Activated T-cell treated with anti-CD3 and anti-CD28 coated beads, Interleukin-2, amount 50 U/mL, for 1 hour (primary cell): ENCODE data around the gene GALNT14.

ENCODE experiments used
- DNase-seq: peaks from one replicate; pipeline ENCODE4 v3.0.0-alpha.2; 2020

GALNT14 gene

DNA sequence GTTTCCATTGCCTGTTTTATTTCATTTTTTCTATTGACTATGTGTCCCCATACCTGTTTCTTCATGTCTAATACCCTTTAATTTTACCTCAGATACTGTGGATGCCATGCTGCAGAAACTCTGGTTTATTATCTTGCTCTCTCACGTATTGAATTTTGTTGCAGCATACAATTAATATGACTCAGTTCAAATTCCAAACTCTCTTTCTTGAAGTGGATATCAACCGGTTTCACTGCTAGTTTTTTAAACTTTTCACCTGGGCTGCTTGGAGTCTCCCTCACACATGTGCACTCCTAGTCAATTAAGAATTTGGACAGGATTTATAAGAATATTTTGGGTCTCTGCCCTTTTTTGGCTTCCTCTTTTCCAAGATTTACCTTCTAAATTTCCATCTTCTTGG is 260.4 kb downstream of the GALNT14 start:
- DNase-seq = no peak

GRCh38 chr2:30872797-30873196 is 265.4 kb downstream of the GALNT14 start:
- DNase-seq = no peak

DNA sequence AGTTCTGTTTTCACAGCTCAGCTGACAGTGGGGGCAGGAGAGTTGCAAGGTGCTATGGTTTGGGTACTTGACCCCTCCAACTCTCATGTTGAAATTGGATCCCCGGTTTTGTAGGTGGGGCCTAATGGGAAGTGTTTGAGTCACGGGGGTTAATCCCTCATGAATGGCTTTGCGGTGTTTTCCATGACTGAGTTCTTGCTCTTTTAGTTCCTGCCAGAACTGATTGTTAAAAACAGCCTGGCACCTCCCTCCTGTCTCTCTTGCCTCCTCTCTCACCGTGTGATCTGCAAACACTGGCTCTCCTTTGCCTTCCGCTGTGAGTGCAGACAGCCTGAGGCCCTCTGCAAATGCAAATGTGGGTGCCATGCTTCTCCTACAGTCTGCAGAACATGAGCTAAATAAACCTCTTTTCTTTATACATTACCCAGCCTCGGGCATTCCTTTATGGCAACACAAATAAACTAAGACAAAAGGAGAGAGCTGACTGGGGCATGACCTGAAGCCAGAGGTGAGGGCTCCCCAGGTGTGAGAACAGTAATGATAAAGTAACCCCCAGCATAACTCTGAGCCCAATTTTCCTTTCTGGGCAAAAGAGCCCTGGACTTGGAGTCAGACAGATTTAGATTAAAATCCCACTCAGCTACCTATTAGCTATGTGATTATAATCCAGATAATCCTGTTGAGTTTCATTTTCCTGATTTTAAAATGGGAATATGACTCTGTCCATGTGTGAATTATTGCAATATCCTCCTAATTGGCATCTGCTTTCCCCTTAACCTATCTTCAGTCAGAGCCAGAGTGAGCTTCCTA is 266.1 kb downstream of the GALNT14 start:
- no peak for DNase-seq

- DNase-seq = no peak
Observed at GRCh38 chr2:30871440-30871839, 266.8 kb downstream of the GALNT14 start.

- no peak for DNase-seq
Observed at GRCh38 chr2:30869988-30870387, 268.3 kb downstream of the GALNT14 start.

DNA sequence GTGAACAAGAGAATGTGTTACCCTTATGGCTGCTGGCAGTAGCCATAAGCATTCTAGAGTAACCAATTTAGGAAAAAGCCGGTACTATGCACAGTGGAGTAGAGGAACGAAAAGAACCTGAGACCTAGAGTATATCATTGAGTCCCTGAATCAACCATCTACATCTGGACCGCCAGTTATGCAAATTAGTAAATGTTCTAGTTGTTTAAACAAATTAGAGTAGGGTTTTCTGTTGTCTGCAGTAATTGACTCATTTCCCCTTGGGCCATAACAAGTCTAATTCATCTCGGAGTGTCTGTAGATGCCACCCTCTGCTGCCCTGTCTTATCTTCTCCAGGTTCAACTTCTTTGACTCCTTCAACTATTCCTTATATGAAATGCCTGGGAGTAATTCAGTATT is 270.9 kb downstream of the GALNT14 start:
- DNase-seq = no peak

GRCh38 chr2:30866974-30867373 is 271.3 kb downstream of the GALNT14 start:
- DNase-seq = no peak

DNA sequence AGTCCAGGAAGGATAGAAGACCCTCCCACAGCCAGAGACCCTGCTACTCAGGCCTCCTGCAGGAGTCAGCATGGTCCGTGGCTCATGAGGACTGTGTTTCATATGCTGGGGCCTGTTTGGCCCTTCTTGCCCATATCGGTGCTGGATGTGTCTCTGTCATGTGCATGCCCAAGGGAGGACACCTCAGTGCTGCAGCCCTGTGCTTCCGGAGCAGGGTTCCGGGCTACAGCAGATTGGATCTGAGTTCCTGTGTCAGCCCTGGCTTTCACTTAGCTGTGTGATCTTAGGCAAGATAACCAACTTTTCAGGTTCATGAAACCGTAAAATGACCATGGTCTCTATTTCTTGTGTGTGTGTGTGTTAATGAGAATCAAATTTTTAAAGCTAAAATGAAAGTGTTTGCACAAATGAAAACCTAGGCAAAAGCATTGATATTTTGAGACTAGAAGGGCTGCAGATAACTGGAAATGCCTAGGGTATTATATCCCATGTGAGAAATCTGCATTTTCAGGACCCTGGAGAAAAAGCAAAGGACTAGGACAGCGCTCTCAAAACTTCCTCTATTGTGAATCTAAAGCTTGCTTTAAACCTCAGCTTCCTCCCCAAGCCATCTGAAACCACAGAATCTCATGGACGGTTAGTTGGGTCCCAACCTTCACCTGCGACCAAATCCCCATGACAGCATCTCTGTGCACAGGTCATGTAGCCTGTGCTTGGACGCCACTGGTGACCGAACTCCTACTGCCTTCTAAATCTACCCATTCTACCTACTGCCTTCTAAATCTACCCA is 272.2 kb downstream of the GALNT14 start:
- DNase-seq = no peak

DNA sequence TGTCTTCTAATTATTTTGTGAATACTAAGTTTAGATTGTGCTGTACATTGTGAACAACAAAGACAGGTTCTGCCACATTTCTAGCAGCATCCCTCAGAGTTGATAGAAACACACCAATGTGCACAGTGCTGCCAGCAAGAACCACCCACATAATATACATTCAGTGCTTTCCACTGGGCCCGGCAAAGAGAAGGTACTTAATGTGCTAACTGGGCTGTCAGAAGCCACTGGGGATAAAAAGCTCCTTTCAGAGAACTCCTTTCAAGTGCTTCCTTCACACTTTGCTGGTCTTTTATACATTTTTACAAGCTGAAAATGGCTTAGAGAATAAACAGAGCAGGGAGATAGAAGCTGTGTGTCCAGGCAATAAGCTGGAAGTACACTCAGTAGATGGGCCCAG is 273.0 kb downstream of the GALNT14 start:
- DNase-seq = no peak

GRCh38 chr2:30862054-30862651 is 276.1 kb downstream of the GALNT14 start:
- DNase-seq = peak; percentile 24

GRCh38 chr2:30860726-30861125 is 277.5 kb downstream of the GALNT14 start:
- DNase-seq = no peak
